PFSK-1 (cell line): Measurements from ENCODE around the gene BCAS4.

Experiments used
- FOXP2 ChIP-seq: optimal IDR thresholded peaks from 2 replicates; pipeline ENCODE3; 2011; ENCODE audit warnings: borderline replicate concordance, control low read depth, inconsistent platforms; ENCODE audit not compliant: insufficient read depth; ENCODE audit errors: extremely low read length, extremely low read depth
- POLR2AphosphoS5 ChIP-seq: IDR thresholded peaks from 2 replicates; pipeline ENCODE4 v1.6.1; 2012; ENCODE audit warnings: low read depth, mild to moderate bottlenecking, control low read depth, low read length, moderate library complexity
- REST ChIP-seq, 2 experiments: IDR thresholded peaks; 2 replicates each; pipeline versions ENCODE4 v1.6.1 to v1.8.0; 2011 to 2012; ENCODE audit warnings: low read depth in 2 of 2, low read length in 2 of 2, control low read depth in 1 of 2, inconsistent platforms in 1 of 2, mild to moderate bottlenecking in 1 of 2, moderate library complexity in 1 of 2; ENCODE audit not compliant: insufficient read depth in 1 of 2
- TAF1 ChIP-seq: IDR thresholded peaks from 2 replicates; pipeline ENCODE4 v1.6.1; 2012; ENCODE audit warnings: low read length, control low read depth, borderline replicate concordance; ENCODE audit not compliant: insufficient read depth

GRCh38 chr20:50806126-50806768 lies 11.4 kb downstream of the BCAS4 start:
- TF ChIP-seq REST (IDR thresholded peaks at IDR 0.05; ENCODE audit: insufficient read depth in 1 of 2, low read depth in 2 of 2, low read length in 2 of 2) (no peak), POLR2AphosphoS5 (no peak), TAF1 (no peak), FOXP2 (no peak)
